Epithelial cell of prostate (primary cell): Measurements from ENCODE around the gene NRBP1.
A peak's percentile ranks its signal among the peaks of the same experiment; 100 is the strongest.

ENCODE experiments used
- DNase-seq: peaks from one replicate; pipeline ENCODE4 v3.0.0-alpha.2; 2011; ENCODE audit warnings: low read depth, low spot score
- H3K27ac ChIP-seq: fragments of 450-650 bp; 2 replicates; pipeline ENCODE4 v1.5.1; 2017; ENCODE audit warnings: mild to moderate bottlenecking

Gene NRBP1

GRCh38 chr2:27489118-27489497 is 60.7 kb downstream of the NRBP1 start:
- no peak for DNase-seq
- no peak overlapping the region for H3K27ac ChIP-seq

- DNase-seq = peak; percentile 97
- peak within 1 kb of the TSS; percentile 44 for H3K27ac ChIP-seq
Observed at GRCh38 chr2:27489498-27490397, 61.3 kb downstream of the NRBP1 start, which contains the start of gene IFT172. Gene IFT172, minus strand, starts transcription at chr2:27489743. Its CDS starts 90 bp downstream, at chr2:27489653.
